HFFc6 (cell line): ENCODE data around the gene WDR11. TPM values are rescaled to one million over a fixed set of nuclear protein-coding genes. Genes with fewer than 3 reads are reported as not detected.

Experiments used
- DNase-seq: peaks from one replicate; pipeline ENCODE4 v3.0.0-alpha.2; 2018
- H3K27ac Mint-ChIP-seq: 2 replicates; pipeline ENCODE4 v1.8.0; 2020; ENCODE audit warnings: mild to moderate bottlenecking, mixed read lengths
- H3K27me3 Mint-ChIP-seq: 2 replicates; pipeline ENCODE4 v1.8.0; 2021; ENCODE audit warnings: mild to moderate bottlenecking, moderate library complexity, mixed read lengths; ENCODE audit not compliant: insufficient read depth
- H3K36me3 Mint-ChIP-seq: 2 replicates; pipeline ENCODE4 v1.8.0; 2021; ENCODE audit warnings: low read depth, mixed read lengths
- H3K4me1 Mint-ChIP-seq: 2 replicates; pipeline ENCODE4 v1.8.0; 2020; ENCODE audit warnings: low read depth, mixed read lengths
- H3K4me3 Mint-ChIP-seq: 2 replicates; pipeline ENCODE4 v1.8.0; 2020; ENCODE audit warnings: mild to moderate bottlenecking, moderate library complexity, mixed read lengths
- H3K9me3 Mint-ChIP-seq: 2 replicates; pipeline ENCODE4 v1.8.0; 2020; ENCODE audit warnings: mild to moderate bottlenecking, mixed read lengths
- CTCF ChIP-seq: fragments of 200-600 bp; sonication (generic); IDR thresholded peaks from 2 replicates; pipeline ENCODE4 v1.5.0; 2021; ENCODE audit warnings: antibody characterized with exemption, mild to moderate bottlenecking
- total RNA-seq, 6 experiments: library from RNA; stranded (reverse); fragmentation: NEBNext Ultra II Directional; extraction: Animal tissue kit (Norgen Biotek cat#: 25700); gene quantifications; 2 replicates in 1 of 6; 3 replicates in 5 of 6; pipeline ENCODE4 v1.2.3, GENCODE V29; 2021

The WDR11 gene
- total RNA-seq, 6 experiments from 2014 or later = 34.5 to 47.2 (median 38.0) TPM

GRCh38 chr10:120945182-120945581, 94.0 kb downstream of the WDR11 start:
- Mint-ChIP-seq H3K9me3 (no peaks in the 10 kb centered on the region), H3K27me3 (peaks cover 9% of the 10 kb centered on the region), H3K27ac (no peak overlapping the region), H3K4me1 (peaks cover 14% of the 10 kb centered on the region), H3K36me3 (no peaks in the 10 kb centered on the region), H3K4me3 (no peak overlapping the region)
- TF ChIP-seq CTCF = no peak
- no peak for DNase-seq

GRCh38 chr10:120945801-120946302, 94.7 kb downstream of the WDR11 start:
- H3K27me3 Mint-ChIP-seq = peaks cover 16% of the 10 kb centered on the region
- no peak overlapping the region for H3K4me3 Mint-ChIP-seq
- no peaks in the 10 kb centered on the region for H3K36me3 Mint-ChIP-seq
- no peak for DNase-seq
- no peak overlapping the region for H3K27ac Mint-ChIP-seq
- H3K9me3 Mint-ChIP-seq = no peaks in the 10 kb centered on the region
- no peak for TF ChIP-seq CTCF
- H3K4me1 Mint-ChIP-seq = peaks cover 18% of the 10 kb centered on the region

GRCh38 chr10:120946497-120946896, 95.3 kb downstream of the WDR11 start:
- peaks cover 18% of the 10 kb centered on the region for H3K4me1 Mint-ChIP-seq
- no peaks in the 10 kb centered on the region for H3K36me3 Mint-ChIP-seq
- no peaks in the 10 kb centered on the region for H3K9me3 Mint-ChIP-seq
- no peak for TF ChIP-seq CTCF
- peaks cover 21% of the 10 kb centered on the region for H3K27me3 Mint-ChIP-seq
- DNase-seq = no peak
- H3K27ac Mint-ChIP-seq = no peak overlapping the region
- H3K4me3 Mint-ChIP-seq = no peak overlapping the region

GRCh38 chr10:120948889-120949608, 97.9 kb downstream of the WDR11 start:
- Mint-ChIP-seq H3K9me3 (peaks cover 4% of the 10 kb centered on the region; the same call in 1 of the 2 replicates), H3K27me3 (peaks cover 24% of the 10 kb centered on the region), H3K4me1 (peaks cover 12% of the 10 kb centered on the region), H3K27ac (no peak overlapping the region), H3K4me3 (peak overlapping the region; percentile 61), H3K36me3 (no peaks in the 10 kb centered on the region)
- peak; percentile 32 for DNase-seq
- TF ChIP-seq CTCF = peak; percentile 96

- no peak for DNase-seq
- Mint-ChIP-seq H3K4me1 (peaks cover 12% of the 10 kb centered on the region), H3K9me3 (peaks cover 6% of the 10 kb centered on the region; the same call in 1 of the 2 replicates), H3K36me3 (no peaks in the 10 kb centered on the region), H3K27me3 (peaks cover 24% of the 10 kb centered on the region), H3K27ac (no peak overlapping the region), H3K4me3 (peak overlapping the region; percentile 61)
- TF ChIP-seq CTCF = no peak
Measured at GRCh38 chr10:120949609-120950031, 98.5 kb downstream of the WDR11 start.
